Activated CD4-positive, alpha-beta T cell treated with anti-CD3 and anti-CD28 coated beads for 24 hours (primary cell): ENCODE measurements around the gene DZIP1L.
"Not testable (repeated sequence)": the region's sequence is repeated elsewhere in the genome, so short reads cannot be mapped to it uniquely, and the experiment has no call there.

Source experiments
- DNase-seq, 2 donors: peaks; one replicate each; pipeline ENCODE4 v3.0.0-alpha.2; 2020; ENCODE audit warnings: low read depth in 2 of 2

DZIP1L gene

GRCh38 chr3:138114431-138114918 lies 933 bp downstream of the DZIP1L start:
- DNase-seq, result no peak

GRCh38 chr3:138113326-138113725 lies 2.1 kb downstream of the DZIP1L start:
- DNase-seq, result no peak

- DNase-seq, result no peak
Measured at GRCh38 chr3:138112362-138112761, 3.0 kb downstream of the DZIP1L start.

GRCh38 chr3:138105598-138105997 lies 9.8 kb downstream of the DZIP1L start:
- no peak for DNase-seq

GRCh38 chr3:138103466-138103865 lies 11.9 kb downstream of the DZIP1L start:
- DNase-seq, result no peak

GRCh38 chr3:138101351-138101940 lies 14.0 kb downstream of the DZIP1L start:
- not testable (repeated sequence) for DNase-seq

- DNase-seq, result no peak
Measured at GRCh38 chr3:138099417-138099816, 16.0 kb downstream of the DZIP1L start.

GRCh38 chr3:138097192-138098172 lies 17.9 kb downstream of the DZIP1L start:
- no peak for DNase-seq

- no peak for DNase-seq
Measured at GRCh38 chr3:138093721-138094120, 21.7 kb downstream of the DZIP1L start.

GRCh38 chr3:138092023-138092422 lies 23.4 kb downstream of the DZIP1L start:
- no peak for DNase-seq

GRCh38 chr3:138089091-138089490 lies 26.3 kb downstream of the DZIP1L start:
- DNase-seq, result no peak

GRCh38 chr3:138085745-138086144 lies 29.7 kb downstream of the DZIP1L start:
- not testable (repeated sequence) for DNase-seq

GRCh38 chr3:138084196-138084595 lies 31.2 kb downstream of the DZIP1L start:
- DNase-seq, result no peak

GRCh38 chr3:138082992-138083386 lies 32.4 kb downstream of the DZIP1L start:
- no peak for DNase-seq

- no peak for DNase-seq
Measured at GRCh38 chr3:138082085-138082991, 33.1 kb downstream of the DZIP1L start.

GRCh38 chr3:138081371-138082084 lies 33.9 kb downstream of the DZIP1L start:
- DNase-seq, result no peak

- no peak for DNase-seq
Measured at GRCh38 chr3:138079901-138080300, 35.5 kb downstream of the DZIP1L start.

- DNase-seq, result no peak
Measured at GRCh38 chr3:138078901-138079344, 36.5 kb downstream of the DZIP1L start.

- no peak for DNase-seq
Measured at GRCh38 chr3:138078096-138078495, 37.3 kb downstream of the DZIP1L start.

- no peak for DNase-seq
Measured at GRCh38 chr3:138072796-138073195, 42.6 kb downstream of the DZIP1L start.

- no peak for DNase-seq
Measured at GRCh38 chr3:138070006-138070405, 45.4 kb downstream of the DZIP1L start.
